ENCODE data around the gene PAFAH1B1.
"Not testable (repeated sequence)": the region's sequence is repeated elsewhere in the genome, so short reads cannot be mapped to it uniquely, and the experiment has no call there.

PAFAH1B1 gene

DNA sequence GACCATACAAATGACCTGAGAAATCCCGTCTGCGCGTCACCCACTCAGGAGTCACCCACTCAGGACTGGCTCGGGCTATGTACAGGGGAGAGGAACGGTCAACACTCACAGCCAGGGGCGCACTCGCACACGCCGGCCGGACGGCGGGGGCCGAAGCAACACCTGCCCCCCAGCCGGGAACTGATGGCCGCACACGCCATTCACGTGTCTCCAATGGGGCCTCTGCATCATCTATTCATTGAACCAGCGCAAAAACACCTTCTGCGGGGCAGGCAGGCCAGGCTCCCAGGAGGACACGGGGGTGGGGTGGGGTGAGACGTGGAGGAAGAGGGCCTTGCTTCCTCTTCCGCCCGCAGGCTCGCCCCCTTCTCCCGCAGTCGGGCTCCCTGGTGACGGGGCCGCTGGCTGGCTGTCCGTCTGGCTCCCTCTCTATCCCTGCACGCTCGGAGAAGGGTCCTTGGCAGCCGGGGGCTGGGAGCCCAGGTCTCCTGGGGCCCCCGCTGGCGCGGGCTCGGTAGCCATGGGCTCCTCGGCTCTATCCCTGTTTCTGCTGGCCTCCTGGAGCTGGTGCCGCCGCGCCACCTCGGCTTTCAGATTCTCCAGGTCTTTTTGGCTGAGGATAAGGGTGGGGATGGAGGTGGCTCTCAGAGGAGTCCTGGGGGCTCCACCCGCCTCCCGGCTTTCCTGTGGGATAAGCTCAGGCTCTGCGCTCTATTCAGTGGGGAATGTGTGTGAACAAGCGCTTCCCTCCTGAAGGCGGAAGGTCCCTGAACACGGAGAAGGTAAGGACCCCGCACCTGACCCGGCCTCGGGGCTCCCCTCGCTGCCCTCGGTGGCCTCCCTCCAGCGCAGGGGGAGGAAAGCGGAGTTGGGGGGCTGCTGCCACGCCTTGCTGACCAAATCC is 97.0 kb downstream of the PAFAH1B1 start:
- DNase-seq = peak in 1 of 2 experiments; percentile 20

DNA sequence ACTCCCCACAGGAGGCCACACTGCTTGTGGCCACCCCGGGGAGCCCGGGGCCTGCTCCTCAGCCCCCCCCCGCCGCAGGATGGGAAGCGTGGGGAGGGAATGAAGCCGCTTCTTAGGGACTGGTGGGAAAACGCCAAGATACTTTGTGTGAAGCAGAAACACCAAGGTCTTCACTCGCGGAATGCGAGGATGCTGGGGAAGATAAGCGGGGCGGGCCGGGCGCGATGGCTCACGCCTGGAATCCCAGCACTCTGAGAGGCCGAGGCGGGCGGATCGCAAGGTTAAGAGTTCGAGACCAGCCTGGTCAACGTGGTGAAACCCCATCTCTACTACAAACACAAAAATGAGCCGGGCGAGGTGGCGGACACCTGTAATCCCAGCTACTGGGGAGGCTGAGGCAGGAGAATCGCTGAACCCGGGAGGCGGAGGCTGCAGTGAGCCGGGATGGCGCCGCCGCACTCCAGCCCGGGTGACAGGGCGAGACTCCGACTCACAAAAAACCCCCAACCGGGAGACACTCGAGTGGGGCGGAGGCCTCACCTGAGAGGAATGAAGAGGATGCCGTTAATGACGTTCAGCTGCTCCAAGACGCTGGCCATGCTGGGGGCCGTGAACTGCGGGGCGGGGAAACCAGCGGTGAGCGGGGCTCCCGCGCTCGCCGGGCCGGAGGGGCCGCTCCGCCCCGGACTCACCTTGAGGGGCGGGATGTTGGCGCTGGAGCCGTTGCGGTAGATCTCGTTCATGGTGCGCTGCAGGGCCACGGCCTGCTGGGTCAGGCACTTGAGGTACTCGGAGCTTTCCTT is 97.8 kb downstream of the PAFAH1B1 start:
- no peak for DNase-seq

DNA sequence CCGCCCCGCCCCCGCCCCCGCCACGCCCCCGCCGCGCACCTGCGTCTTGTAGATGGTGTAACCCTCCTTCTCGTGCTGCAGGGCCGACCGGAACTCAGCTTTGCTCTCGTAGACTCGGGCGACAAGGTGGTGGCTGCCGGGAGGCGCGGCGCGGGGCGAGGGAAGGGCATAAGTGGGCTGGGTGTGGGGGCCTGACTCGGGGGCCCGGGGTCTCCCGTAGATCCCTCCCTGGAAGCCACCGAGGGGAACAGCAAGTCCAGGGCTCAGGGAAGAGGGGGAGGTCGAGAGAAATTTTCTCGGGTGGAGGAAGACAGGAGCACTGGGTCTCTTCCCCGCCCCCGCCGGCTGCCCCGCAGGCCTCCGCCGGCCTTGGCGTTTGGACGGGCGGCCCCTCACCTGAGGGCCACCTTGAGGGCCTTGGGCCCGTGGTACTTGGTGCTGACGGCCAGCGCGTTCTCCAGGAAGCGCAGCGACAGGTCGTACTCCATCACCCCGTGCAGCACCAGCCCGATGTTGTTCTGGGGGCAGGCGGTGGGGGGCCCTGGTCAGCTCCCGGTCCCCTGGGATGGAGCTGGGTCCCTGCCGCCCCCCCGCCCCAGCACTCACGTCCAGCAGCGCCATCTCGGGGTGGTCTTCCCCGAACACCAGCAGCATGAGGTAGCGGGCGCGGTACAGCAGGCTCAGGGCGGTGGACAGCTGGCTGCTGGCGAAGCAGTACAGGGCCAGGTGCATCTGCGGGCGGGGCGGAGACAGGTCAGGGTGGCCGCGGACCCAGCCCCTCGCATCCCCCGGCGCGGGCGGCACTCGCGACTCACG is 98.7 kb downstream of the PAFAH1B1 start:
- DNase-seq = no peak

DNA sequence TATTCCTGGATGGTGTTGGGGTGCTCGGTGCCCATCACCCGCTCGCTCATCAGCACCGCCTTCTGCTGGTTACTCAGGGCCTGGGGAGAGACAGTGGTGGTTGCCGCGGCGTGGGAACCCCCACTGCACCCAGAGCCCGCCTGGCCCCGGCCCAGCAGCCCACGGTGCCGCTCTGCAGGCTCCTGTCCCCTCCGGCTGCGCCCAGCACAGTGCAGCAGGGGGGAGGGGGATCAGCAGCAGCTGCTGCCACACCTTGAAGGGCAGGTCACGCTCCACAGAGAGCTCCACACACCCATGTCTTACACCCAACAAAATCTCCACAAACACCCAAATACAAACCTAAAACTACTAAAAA is 99.3 kb downstream of the PAFAH1B1 start:
- no peak for DNase-seq

DNA sequence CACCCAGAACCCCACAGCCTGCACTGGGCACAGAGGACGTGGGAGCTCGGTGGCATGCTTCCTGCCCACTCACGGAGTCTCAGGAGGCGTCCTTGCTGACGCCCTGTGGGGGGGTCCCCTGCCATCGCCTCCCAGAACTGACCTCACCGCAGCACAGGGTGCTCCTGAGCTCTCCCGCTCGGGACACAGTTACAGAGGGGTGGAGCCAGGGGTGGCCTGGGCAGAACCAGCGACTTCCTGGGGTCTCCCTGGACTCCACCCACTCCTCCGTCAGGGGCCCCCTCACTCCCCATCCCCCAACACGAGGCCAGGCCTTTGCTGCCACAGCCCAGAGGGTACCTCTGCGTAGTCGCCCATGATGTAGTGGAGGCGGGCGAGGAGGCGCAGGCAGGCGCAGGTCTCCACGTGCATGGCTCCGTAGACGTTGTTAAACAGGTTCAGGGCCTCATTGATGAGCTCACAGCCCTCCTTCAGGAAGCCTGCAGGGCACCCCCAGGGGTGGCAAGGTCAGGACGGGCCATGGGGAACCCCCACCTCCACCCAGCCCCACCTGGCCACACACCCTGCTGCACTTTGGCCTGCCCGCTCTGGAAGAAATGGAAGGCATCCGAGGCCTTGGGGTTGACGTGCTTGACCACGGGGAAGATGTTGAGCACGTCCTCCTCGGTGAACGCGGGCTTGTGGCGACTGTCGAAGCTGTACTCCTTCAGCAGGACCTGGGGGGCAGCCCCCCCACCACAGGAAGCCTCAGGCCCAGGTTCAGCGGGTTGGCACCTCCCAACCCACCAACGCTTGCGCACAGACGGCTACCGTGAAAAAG is 100.3 kb downstream of the PAFAH1B1 start:
- DNase-seq = no peak

DNA sequence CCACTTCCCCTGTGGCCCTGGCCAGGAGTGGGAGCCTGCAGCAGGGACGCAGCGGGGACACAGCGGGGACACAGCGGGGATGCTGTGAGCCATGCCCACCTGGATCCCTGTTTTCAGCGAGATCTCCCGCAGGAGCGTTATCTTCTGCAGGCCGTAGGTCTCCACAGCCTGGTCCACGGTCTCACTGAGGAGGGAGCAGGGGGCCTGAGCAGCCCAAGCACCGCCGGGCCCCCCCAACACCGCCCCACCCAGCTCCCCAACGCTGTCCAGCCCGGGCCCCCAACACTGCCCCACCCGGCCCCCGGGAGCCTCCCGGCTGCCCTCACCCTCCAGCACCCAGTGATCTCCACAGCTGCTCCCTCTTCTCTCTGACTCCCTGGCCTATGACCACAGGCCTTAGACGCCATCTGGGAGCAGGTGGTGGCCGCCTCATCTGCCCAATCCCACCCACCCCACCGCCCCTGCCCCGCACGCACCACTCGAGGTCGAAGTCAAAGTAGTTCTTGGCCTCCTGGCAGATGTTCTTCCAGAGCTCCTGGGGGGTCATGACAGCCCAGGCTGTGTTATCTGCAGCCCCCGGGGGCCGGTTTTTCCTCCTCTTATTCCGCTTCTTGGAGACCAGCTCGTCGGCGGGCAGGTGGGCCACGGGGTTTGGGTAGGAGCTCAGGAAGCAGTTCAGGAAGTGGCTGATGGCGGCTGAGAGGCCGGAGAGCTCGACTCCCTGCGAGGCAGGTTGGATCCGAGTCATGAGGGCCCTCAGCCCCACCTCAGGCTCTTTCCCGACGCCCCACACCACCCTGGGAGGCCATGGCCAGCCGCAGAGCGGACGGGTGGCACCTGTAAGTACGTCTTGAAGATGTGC is 101.2 kb downstream of the PAFAH1B1 start:
- DNase-seq = no peak

DNA sequence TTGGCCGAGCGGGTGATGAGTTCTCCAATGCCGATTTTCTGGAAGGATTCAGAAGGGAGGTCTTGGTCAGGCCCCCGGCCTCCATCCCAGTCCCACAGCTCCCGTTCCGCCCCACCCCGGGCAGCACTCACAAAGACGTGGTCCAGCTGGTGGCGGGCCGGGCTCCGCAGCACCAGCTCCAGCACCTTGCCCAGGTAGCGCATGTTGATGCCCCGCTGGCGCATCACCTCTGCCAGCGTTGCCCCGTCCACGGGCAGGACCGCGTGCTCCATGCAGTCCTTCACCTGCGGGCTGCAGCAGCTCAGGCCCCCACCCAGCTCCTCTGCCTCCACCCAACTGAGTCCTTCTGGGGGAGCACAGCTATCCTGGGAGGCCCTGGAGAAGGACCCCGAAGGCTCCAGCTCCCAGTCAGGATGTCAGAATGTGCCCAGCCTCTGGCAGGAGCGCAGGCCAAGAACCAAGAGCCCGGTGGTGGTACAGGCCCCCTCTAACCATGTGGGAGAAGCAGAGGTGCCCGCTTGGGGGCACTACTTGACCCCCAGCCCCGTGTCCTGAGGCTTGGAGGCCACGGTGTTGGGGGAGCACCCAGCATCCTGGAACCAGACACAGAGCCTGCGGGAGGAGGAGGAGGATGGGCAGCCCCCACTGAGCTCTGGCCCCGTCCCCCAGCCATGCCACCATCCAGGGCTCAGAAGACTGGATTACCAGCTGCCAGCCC is 101.9 kb downstream of the PAFAH1B1 start:
- no peak for DNase-seq

DNA sequence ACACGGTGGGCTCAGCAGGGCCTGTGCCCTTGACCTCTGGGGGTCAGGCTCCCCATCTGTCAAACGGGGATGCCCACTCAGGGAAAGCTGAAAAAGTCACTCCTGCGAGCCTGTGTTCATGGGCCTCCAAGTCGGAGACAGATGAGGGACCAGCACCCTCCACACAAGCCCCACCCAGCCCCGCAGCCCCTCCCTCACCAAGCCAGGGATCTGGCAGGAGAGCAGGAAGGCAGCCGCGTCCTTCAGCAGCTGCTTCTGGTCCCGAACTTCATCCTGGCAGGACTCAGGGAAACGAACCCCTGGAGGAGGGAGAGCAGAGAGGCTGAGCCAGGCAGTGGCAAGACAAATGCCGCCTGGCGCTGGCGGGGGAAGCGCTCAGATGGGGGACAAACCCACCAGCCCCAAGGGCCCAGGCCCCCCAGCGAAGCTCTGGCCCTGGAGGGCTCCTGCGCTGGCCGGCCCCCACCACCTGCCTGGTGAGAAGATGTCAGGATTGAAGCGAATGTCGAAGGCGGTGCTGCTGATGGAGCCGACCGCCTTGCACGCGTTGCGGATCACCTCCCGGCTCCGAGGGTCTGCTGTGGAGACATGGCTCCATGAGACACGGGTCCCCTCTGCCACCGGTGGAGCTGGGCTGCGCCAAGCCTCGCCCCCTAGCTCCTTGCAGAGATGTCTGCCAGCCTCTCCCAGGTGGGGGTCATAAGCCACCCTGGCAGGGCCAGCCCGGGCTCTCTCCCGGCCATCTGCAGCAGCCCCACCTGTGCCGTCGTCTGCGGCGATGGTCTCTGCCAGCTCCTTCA is 102.7 kb downstream of the PAFAH1B1 start:
- DNase-seq = no peak

DNA sequence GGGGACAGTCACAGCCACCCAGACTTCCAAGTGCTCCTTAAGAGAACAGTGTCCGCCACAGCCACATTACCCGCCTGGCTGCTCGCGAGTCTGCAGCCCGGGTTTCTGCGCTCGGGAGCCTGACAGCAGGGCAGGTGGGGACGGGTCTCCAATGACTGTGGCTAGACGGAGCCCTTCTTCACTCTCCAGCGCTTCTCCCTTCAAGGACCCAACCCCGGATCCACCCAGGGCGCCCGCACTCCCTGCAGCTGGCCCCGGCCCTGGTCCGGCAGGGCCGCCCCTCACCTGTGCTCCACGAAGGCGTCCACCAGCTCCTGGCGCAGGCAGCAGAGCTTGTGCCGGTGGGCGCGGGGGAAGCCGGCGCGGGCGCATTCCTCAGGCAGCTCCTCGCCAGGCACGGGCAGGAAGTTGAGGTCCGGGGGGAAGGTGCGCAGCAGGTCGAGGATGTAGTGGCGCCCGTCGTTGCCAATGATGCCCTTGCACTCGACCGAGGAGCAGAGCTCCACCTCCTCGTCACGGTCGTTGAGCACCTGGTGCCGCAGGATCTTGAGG is 104.2 kb downstream of the PAFAH1B1 start:
- no peak for DNase-seq

DNA sequence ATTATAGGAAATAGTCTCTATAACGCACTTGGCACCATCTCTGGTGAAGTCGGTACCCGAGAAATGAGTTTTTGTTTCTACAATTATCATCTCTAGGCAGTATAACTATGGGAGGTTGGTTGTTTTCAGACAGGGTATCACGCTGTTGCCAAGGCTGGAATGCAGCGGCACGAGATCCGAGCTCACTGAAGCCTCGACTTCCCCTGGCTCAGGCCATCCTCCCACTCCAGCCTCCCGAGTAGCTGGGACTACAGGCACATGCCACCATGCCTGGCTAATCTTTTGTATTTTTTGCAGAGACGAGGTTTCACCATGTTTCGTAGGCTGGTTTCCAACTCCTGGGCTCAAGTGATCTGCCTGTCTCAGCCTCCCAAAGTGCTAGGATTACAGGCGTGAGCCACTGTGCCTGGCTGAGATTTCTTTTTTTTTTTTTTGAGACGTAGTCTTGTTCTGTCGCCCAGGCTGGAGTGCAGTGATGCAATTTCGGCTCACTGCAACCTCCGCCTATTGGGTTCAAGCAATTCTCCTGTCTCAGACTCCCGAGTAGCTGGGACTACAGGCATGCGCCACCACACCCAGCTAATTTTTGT is 105.9 kb downstream of the PAFAH1B1 start:
- not testable (repeated sequence) for DNase-seq

DNA sequence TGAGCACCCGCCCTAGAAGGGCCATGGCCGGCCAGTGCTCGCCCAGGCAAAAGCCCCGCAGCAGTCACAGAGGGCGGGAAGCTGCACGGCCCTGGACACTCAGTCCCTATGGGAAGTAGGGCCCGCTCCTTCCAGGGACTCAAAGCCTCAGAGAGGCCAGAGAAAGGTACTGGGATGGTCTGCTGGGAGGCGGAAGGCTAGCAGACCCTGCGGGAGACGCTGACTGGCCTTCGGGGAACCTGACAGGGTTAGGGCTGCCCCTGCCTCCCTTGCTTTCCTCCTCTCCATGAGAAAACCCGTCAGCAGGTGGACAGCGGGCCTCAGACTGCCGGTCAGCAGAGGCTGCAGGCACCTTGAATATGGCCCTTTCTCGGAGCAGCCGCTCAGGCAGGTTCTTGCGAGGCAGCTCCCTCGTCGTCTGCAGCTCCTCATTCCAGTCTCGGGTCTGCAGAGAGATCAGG is 106.6 kb downstream of the PAFAH1B1 start:
- no peak for DNase-seq

DNA sequence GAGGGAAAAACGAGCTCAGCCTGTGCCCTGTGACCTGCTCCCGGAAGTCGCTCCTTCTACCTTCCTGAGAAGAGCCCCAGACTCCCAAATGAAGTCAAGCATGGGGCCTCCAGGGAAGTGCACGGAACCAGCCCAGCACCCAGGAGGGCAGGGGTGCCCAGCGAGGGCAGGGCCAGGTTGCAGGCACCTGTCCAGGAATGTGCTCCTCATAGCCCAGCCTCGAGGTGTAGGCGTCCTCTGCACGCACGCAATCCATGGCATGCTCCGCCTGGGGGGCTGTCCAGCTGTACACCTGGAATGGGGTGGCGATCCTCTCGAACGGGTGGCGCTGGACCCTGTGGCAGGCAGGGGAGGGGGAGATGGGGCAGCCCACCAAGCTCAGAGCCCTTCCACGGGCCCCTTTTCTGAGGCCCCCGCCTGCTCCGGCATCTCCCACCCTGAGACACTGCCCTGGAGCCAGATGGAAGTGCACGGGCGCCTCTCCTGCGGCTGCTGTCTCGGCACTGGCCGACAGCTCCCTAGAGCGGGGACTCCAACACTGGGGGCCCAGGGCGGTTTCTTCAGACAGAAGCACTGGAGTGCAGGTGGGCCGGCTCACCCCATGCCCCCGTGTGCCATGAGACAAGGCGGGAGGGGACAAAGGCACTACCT is 107.2 kb downstream of the PAFAH1B1 start:
- DNase-seq = no peak

DNA sequence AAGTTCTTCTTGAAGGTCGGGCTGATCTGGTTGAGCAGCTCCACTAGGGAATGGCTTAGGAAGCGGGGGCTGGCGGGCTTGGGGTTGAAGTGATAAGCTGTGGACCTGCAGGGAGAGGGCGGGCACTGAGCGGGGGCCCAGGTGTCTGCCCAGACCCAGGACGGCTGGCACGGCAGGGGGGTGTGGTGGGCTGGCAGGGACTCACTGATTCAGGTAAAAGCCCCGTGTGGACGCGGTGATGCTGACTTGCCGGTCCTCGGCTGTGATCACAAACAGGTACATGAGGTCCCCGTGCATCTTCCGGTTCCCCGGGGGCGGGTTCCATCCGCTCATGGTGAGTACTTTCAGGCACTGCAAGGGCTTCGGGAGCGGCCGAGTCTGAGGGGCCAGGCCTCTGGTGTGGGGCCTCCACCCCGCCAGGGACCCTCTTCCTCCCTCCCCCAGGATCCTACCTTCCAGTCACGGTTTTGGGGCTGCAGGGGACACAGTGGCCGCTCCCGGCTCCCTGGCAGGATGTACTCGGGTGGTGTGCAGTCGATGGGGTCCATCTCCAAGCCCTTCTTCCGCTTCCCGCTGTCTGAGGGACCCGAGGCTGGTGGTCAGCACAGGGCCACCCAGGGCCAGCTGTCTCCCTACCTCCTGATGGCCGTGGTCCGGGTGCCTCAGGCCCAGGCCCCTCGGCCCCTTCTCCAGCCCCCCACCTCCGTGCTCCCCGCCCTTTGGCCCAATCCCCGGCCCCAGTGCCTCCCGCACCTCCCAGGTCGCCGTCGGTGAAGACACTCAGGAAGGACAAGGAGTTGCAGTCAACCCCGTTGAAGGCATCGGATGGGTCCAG is 107.9 kb downstream of the PAFAH1B1 start:
- DNase-seq = no peak

DNA sequence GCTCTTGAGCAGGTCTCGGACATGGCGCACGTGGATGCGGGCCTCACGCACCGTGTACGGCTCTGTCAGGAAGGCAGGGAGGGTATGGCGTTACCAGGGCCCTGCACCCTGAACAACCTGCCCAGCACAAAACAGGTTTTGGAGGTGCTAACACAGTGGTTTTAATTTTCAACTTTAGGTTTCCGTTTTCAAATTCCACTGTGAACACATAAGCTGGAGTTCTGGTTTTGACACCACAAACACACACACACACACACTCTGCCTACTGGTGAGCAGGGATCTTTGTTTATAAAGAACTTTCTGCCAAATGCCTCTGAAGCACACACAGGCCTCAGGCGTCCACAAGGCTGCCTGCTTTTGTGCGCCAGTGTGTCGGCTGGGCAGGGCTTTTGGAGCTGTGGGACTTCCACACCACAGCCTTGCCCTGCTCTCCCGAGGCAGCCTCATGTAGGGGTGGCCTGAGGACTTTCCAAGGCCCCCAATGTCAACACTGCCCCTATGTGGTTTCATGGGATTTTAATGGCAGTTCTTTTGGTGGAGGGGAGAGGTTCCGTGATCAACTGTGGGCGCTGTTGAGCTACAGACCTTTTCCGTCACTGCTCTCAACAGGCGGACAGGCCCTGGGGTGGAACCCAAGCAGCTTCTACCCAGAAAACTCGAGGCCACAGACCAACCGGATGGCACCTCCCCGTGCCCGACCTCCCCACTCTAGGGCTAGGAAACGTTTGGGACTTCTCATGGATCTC is 108.7 kb downstream of the PAFAH1B1 start:
- DNase-seq = no peak

DNA sequence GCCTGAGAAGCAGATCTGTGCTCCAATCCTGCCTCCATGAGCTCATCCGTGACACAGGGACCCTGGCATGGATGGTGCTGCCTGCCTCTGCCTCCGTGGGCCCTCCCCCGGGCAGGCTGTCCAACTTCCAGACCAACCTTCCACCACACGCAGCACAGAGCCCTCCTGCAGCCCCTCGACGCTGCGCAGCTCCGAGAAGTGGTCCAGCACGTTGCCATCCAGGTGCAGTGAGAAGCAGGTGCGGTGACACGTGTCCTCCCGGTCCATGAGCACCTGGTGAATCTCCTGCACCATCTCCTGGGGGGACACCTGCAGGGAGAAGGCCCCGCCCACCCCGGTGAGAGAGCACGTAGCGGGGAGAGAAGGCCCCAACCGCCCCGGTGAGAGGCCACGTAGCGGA is 109.7 kb downstream of the PAFAH1B1 start:
- no peak for DNase-seq

DNA sequence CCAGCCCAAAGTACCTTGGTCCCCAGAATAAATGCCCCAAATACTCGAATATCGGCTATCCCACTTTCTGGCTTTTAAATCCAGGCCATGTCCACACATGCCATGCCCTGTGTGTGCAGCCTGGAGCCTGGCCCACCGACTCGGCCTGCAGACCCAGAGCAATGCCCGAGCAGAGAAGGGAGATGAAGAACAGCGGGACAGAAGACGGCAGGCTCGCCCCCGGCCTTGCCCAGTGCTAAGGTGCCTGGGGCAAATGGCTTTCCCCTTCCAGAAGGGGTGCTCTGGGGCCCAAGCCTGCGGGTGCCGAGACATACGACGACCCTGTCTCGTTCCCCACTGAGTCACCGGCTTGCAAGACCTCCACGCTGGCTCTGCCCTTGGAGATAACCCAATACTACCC is 110.2 kb downstream of the PAFAH1B1 start:
- DNase-seq = no peak
